PC-3 (cell line): ENCODE data around the gene RASL10A. TPM values are rescaled to one million over a fixed set of nuclear protein-coding genes. Genes with fewer than 3 reads are reported as not detected.

Experiments
- ATAC-seq: fragments of 200-7000 bp; cut with Tn5 transposase; 2 replicates; pipeline ENCODE4 v1.9.1; 2020; ENCODE audit warnings: mild to moderate bottlenecking, moderate library complexity
- BruUV-seq: library from RNA; stranded (reverse); fragments of 400-500 nt; replicated peaks from 2 replicates; lab custom pipeline; 2021; lab: Mats Ljungman, UMichigan
- CTCF ChIA-PET: fragments of 300-600 bp; sonication (Branson Sonifier 250); formaldehyde crosslinking; loops from one replicate; lab custom pipeline; 2022; ENCODE audit warnings: antibody characterized with exemption; lab: Charles Lee
- POLR2A ChIA-PET: fragments of 300-600 bp; sonication (Branson Sonifier 250); formaldehyde crosslinking; loops from one replicate; lab custom pipeline; 2022; ENCODE audit warnings: antibody characterized with exemption; ENCODE audit not compliant: unreplicated experiment; lab: Charles Lee
- DNase-seq: peaks from one replicate; pipeline ENCODE4 v3.0.0-alpha.2; 2015
- H2AFZ ChIP-seq: fragments of 300-600 bp; sonication (generic); 2 replicates; pipeline ENCODE4 v1.6.0; 2016; ENCODE audit warnings: antibody characterized with exemption, low read length
- H3F3A ChIP-seq: fragments of 300-600 bp; sonication (generic); one replicate; pipeline ENCODE4 v1.6.0; 2017; ENCODE audit warnings: antibody characterized with exemption, low read length, control low read depth, mild to moderate bottlenecking; ENCODE audit not compliant: unreplicated experiment
- H3K27ac ChIP-seq: fragments of 300-600 bp; sonication (generic); 2 replicates; pipeline ENCODE4 v1.5.1; 2016; ENCODE audit warnings: mild to moderate bottlenecking, low read length
- H3K27me3 ChIP-seq: fragments of 300-600 bp; sonication (generic); 2 replicates; pipeline ENCODE4 v1.6.1; 2016; ENCODE audit warnings: low read length, mixed read lengths
- H3K36me3 ChIP-seq: fragments of 300-600 bp; sonication (generic); 2 replicates; pipeline ENCODE4 v1.6.1; 2016; ENCODE audit warnings: low read depth, mixed run types, low read length, mixed read lengths
- H3K4me1 ChIP-seq: fragments of 300-600 bp; sonication (generic); 2 replicates; pipeline ENCODE4 v1.5.1; 2016; ENCODE audit warnings: low read length; ENCODE audit not compliant: insufficient read depth
- H3K4me2 ChIP-seq: fragments of 300-600 bp; sonication (generic); 2 replicates; pipeline ENCODE4 v1.6.0; 2016; ENCODE audit warnings: low read length
- H3K4me3 ChIP-seq: fragments of 300-600 bp; sonication (generic); 2 replicates; pipeline ENCODE4 v1.5.1; 2016; ENCODE audit warnings: mild to moderate bottlenecking, low read length, mixed read lengths
- H3K79me2 ChIP-seq: fragments of 300-600 bp; sonication (generic); 2 replicates; pipeline ENCODE4 v1.6.1; 2017; ENCODE audit warnings: low read length, mixed read lengths
- H3K9ac ChIP-seq: fragments of 300-600 bp; sonication (generic); 2 replicates; pipeline ENCODE4 v1.6.0; 2016; ENCODE audit warnings: mild to moderate bottlenecking, low read length
- H3K9me2 ChIP-seq: fragments of 300-600 bp; sonication (generic); replicated peaks from 2 replicates; pipeline ENCODE4 v1.6.1; 2016; ENCODE audit warnings: mixed run types, low read length, mixed read lengths
- H3K9me3 ChIP-seq: fragments of 300-600 bp; sonication (generic); 2 replicates; pipeline ENCODE4 v1.6.1; 2016; ENCODE audit warnings: low read length, mixed read lengths
- H4K20me1 ChIP-seq: fragments of 300-600 bp; sonication (generic); 2 replicates; pipeline ENCODE4 v1.6.1; 2016; ENCODE audit warnings: low read length, mixed read lengths
- CTCF ChIP-seq: fragments of 300-600 bp; sonication (generic); conservative IDR thresholded peaks from 2 replicates; pipeline ENCODE4 v1.5.1; 2017; ENCODE audit warnings: antibody characterized with exemption, low read depth, mild to moderate bottlenecking, low read length
- EZH2 ChIP-seq: fragments of 300-600 bp; sonication (generic); IDR thresholded peaks from one replicate; pipeline ENCODE4 v1.6.1; 2017; ENCODE audit warnings: antibody characterized with exemption, mild to moderate bottlenecking, low read length; ENCODE audit not compliant: unreplicated experiment
- EZH2phosphoT487 ChIP-seq: fragments of 300-600 bp; sonication (generic); IDR thresholded peaks from 2 replicates; pipeline ENCODE4 v1.6.1; 2018; ENCODE audit warnings: mild to moderate bottlenecking, antibody characterized with exemption, low read length, borderline replicate concordance
- intact Hi-C: fragments of 100-400 bp; cut with micrococcal nuclease; formaldehyde crosslinking; loops from 2 replicates; pipeline ENCODE4 v1.9.0; 2023
- total RNA-seq: library from RNA; depleted of rRNA; stranded (reverse); fragments of >200 nt; gene quantifications from 2 replicates; pipeline ENCODE4 v1.2.3, GENCODE V29; 2014

Gene RASL10A
- total RNA-seq, 1 experiment from 2014 or later = not detected

- CTCF ChIA-PET = no interaction called here
Measured at GRCh38 chr22:29266564-29267461, 48.7 kb downstream of the RASL10A start.

GRCh38 chr22:29265929-29266328 lies 49.6 kb downstream of the RASL10A start:
- Histone ChIP-seq H2AFZ (no peak overlapping the region), H3K4me2 (peak overlapping the region; percentile 85), H3K4me1 (peaks cover 19% of the 10 kb centered on the region), H3K36me3 (peaks cover 3% of the 10 kb centered on the region; the same call in 1 of the 2 replicates), H3K4me3 (peak overlapping the region; percentile 99; the same call in 1 of the 2 replicates), H3K27me3 (no peaks in the 10 kb centered on the region), H3K27ac (no peak overlapping the region), H4K20me1 (peaks cover 22% of the 10 kb centered on the region), H3K9me2 (no peaks in the 10 kb centered on the region), H3K79me2 (peaks cover 51% of the 10 kb centered on the region), H3K9me3 (no peaks in the 10 kb centered on the region), H3K9ac (no peak overlapping the region), H3F3A (no peaks in the 10 kb centered on the region)
- no TSS peak for BruUV-seq
- ChIA-PET CTCF (no interaction called here), POLR2A (no interaction called here)
- intact Hi-C loops = no loop called here
- ATAC-seq (no peak), DNase-seq (no peak)
- TF ChIP-seq EZH2 = no peak
- TF ChIP-seq CTCF = no peak
- TF ChIP-seq EZH2phosphoT487 = no peak

More at GRCh38 chr22:29266564-29267461, 48.7 kb downstream of the RASL10A start:
- Histone ChIP-seq H3K27ac (peak overlapping the region; percentile 97), H2AFZ (peak overlapping the region; percentile 99), H3K4me1 (peaks cover 27% of the 10 kb centered on the region), H3K27me3 (no peaks in the 10 kb centered on the region), H3K4me3 (peak overlapping the region; percentile 99), H3F3A (no peaks in the 10 kb centered on the region), H3K9me2 (no peaks in the 10 kb centered on the region), H4K20me1 (peaks cover 30% of the 10 kb centered on the region), H3K9me3 (no peaks in the 10 kb centered on the region), H3K9ac (peak overlapping the region; percentile 100), H3K4me2 (peak overlapping the region; percentile 85), H3K36me3 (peaks cover 12% of the 10 kb centered on the region; the same call in 1 of the 2 replicates), H3K79me2 (peaks cover 60% of the 10 kb centered on the region)
- TF ChIP-seq EZH2phosphoT487 = no peak
- DNase-seq = no peak
- BruUV-seq = no TSS peak
- ATAC-seq = peak; percentile 5; the same call in 1 of the 2 replicates
- intact Hi-C loops = no loop called here
- POLR2A ChIA-PET = interaction anchor here (0.5 kb wide), 1 partner anchor 103 kb away, joined by 4 read pairs; no protein-coding TSS in a partner anchor

- Histone ChIP-seq H2AFZ (no peak overlapping the region), H4K20me1 (peaks cover 16% of the 10 kb centered on the region), H3K9me2 (no peaks in the 10 kb centered on the region), H3F3A (no peaks in the 10 kb centered on the region), H3K4me3 (no peak overlapping the region), H3K4me1 (peaks cover 14% of the 10 kb centered on the region; the same call in 1 of the 2 replicates), H3K79me2 (peaks cover 45% of the 10 kb centered on the region), H3K9me3 (no peaks in the 10 kb centered on the region), H3K27ac (no peak overlapping the region), H3K27me3 (no peaks in the 10 kb centered on the region), H3K4me2 (no peak overlapping the region), H3K9ac (no peak overlapping the region), H3K36me3 (no peaks in the 10 kb centered on the region; the same call in 1 of the 2 replicates)
- no peak for DNase-seq
- ChIA-PET POLR2A (no interaction called here), CTCF (no interaction called here)
- no peak for ATAC-seq
- intact Hi-C loops = no loop called here
- TF ChIP-seq EZH2phosphoT487 (no peak), EZH2 (no peak), CTCF (no peak)
- BruUV-seq = no TSS peak
Measured at GRCh38 chr22:29265305-29265704, 50.2 kb downstream of the RASL10A start.
